ENCODE measurements around the gene OR10D3. TPM values are rescaled to one million over a fixed set of nuclear protein-coding genes. Genes with fewer than 3 reads are reported as not detected.

The OR10D3 gene
- total RNA-seq, 4 donors from 2014 or later: not detected

- intact Hi-C loops (cut with DNase I): no loop called here
- TF ChIP-seq POLR2A (IDR thresholded peaks at IDR 0.05): no peak
- Histone ChIP-seq H3K27ac (no peak overlapping the region), H3K9me3 (no peaks in the 10 kb centered on the region), H3K36me3 (no peaks in the 10 kb centered on the region), H3K27me3 (no peaks in the 10 kb centered on the region), H3K4me3 (no peak overlapping the region), H3K4me1 (no peaks in the 10 kb centered on the region)
- DNase-seq: no peak
- WGBS, 2 donors: 82 to 87% methylated on average over 4 to 11 of the region's 40 CpGs
Observed at GRCh38 chr11:124170801-124171586, 12.2 kb upstream of the OR10D3 start.

GRCh38 chr11:124172101-124172500, 11.0 kb upstream of the OR10D3 start:
- Histone ChIP-seq H3K27ac (no peak overlapping the region), H3K27me3 (no peaks in the 10 kb centered on the region), H3K4me1 (no peaks in the 10 kb centered on the region), H3K36me3 (no peaks in the 10 kb centered on the region), H3K9me3 (no peaks in the 10 kb centered on the region), H3K4me3 (no peak overlapping the region)
- no peak for TF ChIP-seq CTCF (IDR thresholded peaks at IDR 0.05)
- TF ChIP-seq POLR2A (IDR thresholded peaks at IDR 0.05): no peak
- intact Hi-C loops (cut with DNase I): no loop called here
- WGBS, 2 donors: 73 to 78% methylated on average over 6 of the region's 6 CpGs
- no peak for DNase-seq

GRCh38 chr11:124172599-124172998, 10.5 kb upstream of the OR10D3 start:
- Histone ChIP-seq H3K4me1 (no peaks in the 10 kb centered on the region), H3K27ac (no peak overlapping the region), H3K4me3 (no peak overlapping the region), H3K9me3 (no peaks in the 10 kb centered on the region), H3K27me3 (no peaks in the 10 kb centered on the region), H3K36me3 (no peaks in the 10 kb centered on the region)
- TF ChIP-seq CTCF (IDR thresholded peaks at IDR 0.05): no peak
- 91 to 94% methylated on average over 1 of the region's 1 CpG for WGBS, 2 donors
- intact Hi-C loops (cut with DNase I): no loop called here
- DNase-seq: no peak

GRCh38 chr11:124174001-124174583, 9.1 kb upstream of the OR10D3 start:
- intact Hi-C loops (cut with DNase I): no loop called here
- Histone ChIP-seq H3K27me3 (no peaks in the 10 kb centered on the region), H3K4me3 (no peak overlapping the region), H3K9me3 (no peaks in the 10 kb centered on the region), H3K4me1 (no peaks in the 10 kb centered on the region), H3K36me3 (no peaks in the 10 kb centered on the region), H3K27ac (no peak overlapping the region)
- DNase-seq: no peak
- WGBS, 2 donors: 18 to 21% methylated on average over 4 of the region's 4 CpGs
- TF ChIP-seq CTCF (IDR thresholded peaks at IDR 0.05) (no peak), POLR2A (IDR thresholded peaks at IDR 0.05) (no peak)

- Histone ChIP-seq H3K4me1 (no peaks in the 10 kb centered on the region), H3K4me3 (no peak overlapping the region), H3K9me3 (no peaks in the 10 kb centered on the region), H3K27ac (no peak overlapping the region), H3K27me3 (no peaks in the 10 kb centered on the region), H3K36me3 (no peaks in the 10 kb centered on the region)
- no peak for DNase-seq
- intact Hi-C loops (cut with DNase I): no loop called here
- WGBS, 2 donors: 59 to 75% methylated on average over 5 of the region's 5 CpGs
- no peak for TF ChIP-seq CTCF (IDR thresholded peaks at IDR 0.05)
- no peak for TF ChIP-seq POLR2A (IDR thresholded peaks at IDR 0.05)
Observed at GRCh38 chr11:124176925-124177715, 6.0 kb upstream of the OR10D3 start.
